Neural progenitor cell (in vitro differentiated cells): ENCODE data around the gene ATXN1.

Experiments used
- CTCF ChIP-seq: fragments of 200-600 bp; sonication (generic); IDR thresholded peaks from 2 replicates; pipeline ENCODE4 v1.5.1; 2017; ENCODE audit warnings: antibody characterized with exemption, mild to moderate bottlenecking
- EZH2phosphoT487 ChIP-seq: fragments of 200-600 bp; sonication (generic); IDR thresholded peaks from 2 replicates; pipeline ENCODE4 v1.6.1; 2017; ENCODE audit warnings: antibody characterized with exemption

- TF ChIP-seq CTCF (no peak), EZH2phosphoT487 (no peak)
Observed at GRCh38 chr6:16504609-16505008, 256.7 kb downstream of the ATXN1 start.
